ENCODE measurements around the gene MRPS14. TPM values are rescaled to one million over a fixed set of nuclear protein-coding genes. Genes with fewer than 3 reads are reported as not detected.

MRPS14 gene
- total RNA-seq, 1 experiment from 2014 or later = 38.1 TPM

GRCh38 chr1:175009532-175009931 lies 13.7 kb downstream of the MRPS14 start:
- H3K36me3 ChIP-seq (ENCODE audit: control insufficient read depth, insufficient read depth, low read length) = peaks cover 3% of the 10 kb centered on the region; the same call in 1 of the 2 replicates
- TF ChIP-seq CTCF (IDR thresholded peaks at IDR 0.05; ENCODE audit: insufficient read depth in 1 of 2, low read depth in 1 of 2, low read length in 1 of 2, severe bottlenecking in 1 of 2, unreplicated experiment in 1 of 2) = no peak
- H3K27ac Mint-ChIP-seq (ENCODE audit: unreplicated experiment) = no peak overlapping the region
- H3K9me3 ChIP-seq = no peaks in the 10 kb centered on the region
- peaks cover 68% of the 10 kb centered on the region for H3K36me3 Mint-ChIP-seq (ENCODE audit: insufficient read depth, unreplicated experiment)
- no peaks in the 10 kb centered on the region for H3K9me3 Mint-ChIP-seq (ENCODE audit: unreplicated experiment)
- intact Hi-C loops (cut with micrococcal nuclease; ENCODE audit: unreplicated experiment) = loop anchor here (10.0 kb wide), 1 partner anchor 985 kb away; the partner anchor contains the start of gene RC3H1
- no peaks in the 10 kb centered on the region for H3K4me1 ChIP-seq
- H3K27me3 ChIP-seq (replicated peaks; ENCODE audit: control insufficient read depth, insufficient read depth, low read length) = no peaks in the 10 kb centered on the region
- POLR2A ChIA-PET = no interaction called here
- BruUV-seq (replicated peaks) = no TSS peak
- CTCF ChIA-PET = no interaction called here
- no peak overlapping the region for H3K4me3 Mint-ChIP-seq (ENCODE audit: unreplicated experiment)
- no peak for DNase-seq
- H3K27me3 Mint-ChIP-seq (ENCODE audit: insufficient read depth, unreplicated experiment) = no peaks in the 10 kb centered on the region
- H3K4me3 ChIP-seq (ENCODE audit: low read depth, low read length) = no peak overlapping the region
- H3K4me1 Mint-ChIP-seq (ENCODE audit: low read depth, unreplicated experiment) = no peaks in the 10 kb centered on the region

- POLR2A ChIA-PET = no interaction called here
- H3K27me3 Mint-ChIP-seq (ENCODE audit: insufficient read depth, unreplicated experiment) = no peaks in the 10 kb centered on the region
- no peaks in the 10 kb centered on the region; the same call in 1 of the 2 replicates for H3K36me3 ChIP-seq (ENCODE audit: control insufficient read depth, insufficient read depth, low read length)
Measured at GRCh38 chr1:175005085-175005783, 18.0 kb downstream of the MRPS14 start.

GRCh38 chr1:175003521-175003920 lies 19.7 kb downstream of the MRPS14 start:
- Mint-ChIP-seq H3K4me1 (ENCODE audit: low read depth, unreplicated experiment) (no peaks in the 10 kb centered on the region), H3K9me3 (ENCODE audit: unreplicated experiment) (no peaks in the 10 kb centered on the region), H3K27me3 (ENCODE audit: insufficient read depth, unreplicated experiment) (no peaks in the 10 kb centered on the region), H3K4me3 (ENCODE audit: unreplicated experiment) (no peak overlapping the region), H3K36me3 (ENCODE audit: insufficient read depth, unreplicated experiment) (peaks cover 31% of the 10 kb centered on the region), H3K27ac (ENCODE audit: unreplicated experiment) (no peak overlapping the region)
- Histone ChIP-seq H3K4me3 (ENCODE audit: low read depth, low read length) (no peak overlapping the region), H3K9me3 (no peaks in the 10 kb centered on the region), H3K36me3 (ENCODE audit: control insufficient read depth, insufficient read depth, low read length) (no peaks in the 10 kb centered on the region; the same call in 1 of the 2 replicates), H3K27me3 (replicated peaks; ENCODE audit: control insufficient read depth, insufficient read depth, low read length) (no peaks in the 10 kb centered on the region), H3K4me1 (peaks cover 3% of the 10 kb centered on the region; the same call in 1 of the 2 replicates)
- intact Hi-C loops (cut with micrococcal nuclease; ENCODE audit: unreplicated experiment) = loop anchor here (10.0 kb wide), 1 partner anchor 979 kb away; the partner anchor contains the start of gene RC3H1
- ChIA-PET CTCF (no interaction called here), POLR2A (no interaction called here)
- no TSS peak for BruUV-seq (replicated peaks)
- DNase-seq = no peak
- no peak for TF ChIP-seq CTCF (IDR thresholded peaks at IDR 0.05; ENCODE audit: insufficient read depth in 1 of 2, low read depth in 1 of 2, low read length in 1 of 2, severe bottlenecking in 1 of 2, unreplicated experiment in 1 of 2)

More at GRCh38 chr1:175005085-175005783, 18.0 kb downstream of the MRPS14 start:
- no peak overlapping the region for H3K4me3 ChIP-seq (ENCODE audit: low read depth, low read length)
- no peaks in the 10 kb centered on the region for H3K9me3 ChIP-seq
- BruUV-seq (replicated peaks) = no TSS peak
- H3K4me3 Mint-ChIP-seq (ENCODE audit: unreplicated experiment) = no peak overlapping the region
- TF ChIP-seq CTCF (IDR thresholded peaks at IDR 0.05; ENCODE audit: insufficient read depth in 1 of 2, low read depth in 1 of 2, low read length in 1 of 2, severe bottlenecking in 1 of 2, unreplicated experiment in 1 of 2) = no peak
- H3K4me1 ChIP-seq = peaks cover 3% of the 10 kb centered on the region; the same call in 1 of the 2 replicates
- intact Hi-C loops (cut with micrococcal nuclease; ENCODE audit: unreplicated experiment) = loop anchor here (10.0 kb wide), 1 partner anchor 980 kb away; the partner anchor contains the start of gene RC3H1
- DNase-seq = no peak
- no peaks in the 10 kb centered on the region for H3K9me3 Mint-ChIP-seq (ENCODE audit: unreplicated experiment)
- H3K4me1 Mint-ChIP-seq (ENCODE audit: low read depth, unreplicated experiment) = no peaks in the 10 kb centered on the region
- H3K36me3 Mint-ChIP-seq (ENCODE audit: insufficient read depth, unreplicated experiment) = peaks cover 41% of the 10 kb centered on the region
- no peak overlapping the region for H3K27ac Mint-ChIP-seq (ENCODE audit: unreplicated experiment)
- CTCF ChIA-PET = no interaction called here
- no peaks in the 10 kb centered on the region for H3K27me3 ChIP-seq (replicated peaks; ENCODE audit: control insufficient read depth, insufficient read depth, low read length)

All from Caco-2 (cell line).